HG02840 (cell line): ENCODE results near the gene NFIA.

Experiments
- ATAC-seq: cut with Tn5 transposase; IDR thresholded peaks from one replicate; pipeline ENCODE4 v1.9.1; 2021; ENCODE audit warnings: mild to moderate bottlenecking, moderate library complexity, moderate number of reproducible peaks; ENCODE audit not compliant: unreplicated experiment, low FRiP score

NFIA gene

DNA sequence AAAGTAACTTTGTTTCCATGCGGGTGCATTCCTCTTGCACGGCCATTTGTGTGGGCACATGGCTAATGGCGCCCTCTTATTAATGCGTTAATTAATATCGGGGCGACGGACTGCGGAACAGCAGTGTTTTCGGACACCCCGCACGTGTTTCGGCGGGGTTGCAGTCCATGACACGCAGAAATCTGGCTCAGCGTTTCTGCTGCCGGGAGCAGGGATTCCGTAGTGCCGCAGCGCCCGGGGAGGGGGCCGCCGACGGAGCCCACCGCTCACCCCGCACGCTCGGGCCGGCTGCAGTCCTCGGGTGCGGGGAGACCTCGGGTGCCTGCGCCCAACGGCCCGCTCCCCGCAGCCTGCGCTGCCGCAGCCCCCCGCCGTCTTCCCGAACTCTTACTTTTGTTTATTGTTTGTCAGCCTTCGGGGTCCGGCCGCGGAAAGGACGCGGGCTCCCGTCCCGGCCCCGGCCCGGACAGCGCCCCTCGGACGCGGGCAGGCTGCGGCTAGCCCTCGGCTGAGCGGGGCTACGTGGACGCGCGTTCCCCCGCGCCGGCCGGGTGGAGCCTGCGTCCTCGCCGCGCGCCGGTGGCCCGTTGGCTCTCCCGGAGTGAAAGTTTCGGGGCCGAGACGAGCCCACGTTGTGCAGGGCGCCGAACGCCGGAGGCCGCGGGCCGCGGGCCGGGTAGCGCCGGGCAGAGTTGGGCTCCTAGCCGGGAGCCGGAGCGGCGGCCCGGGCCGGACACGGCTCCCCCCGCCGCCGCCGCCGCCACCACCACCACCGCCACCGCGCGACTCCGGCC is 849 bp downstream of the NFIA start:
- no peak for ATAC-seq

DNA sequence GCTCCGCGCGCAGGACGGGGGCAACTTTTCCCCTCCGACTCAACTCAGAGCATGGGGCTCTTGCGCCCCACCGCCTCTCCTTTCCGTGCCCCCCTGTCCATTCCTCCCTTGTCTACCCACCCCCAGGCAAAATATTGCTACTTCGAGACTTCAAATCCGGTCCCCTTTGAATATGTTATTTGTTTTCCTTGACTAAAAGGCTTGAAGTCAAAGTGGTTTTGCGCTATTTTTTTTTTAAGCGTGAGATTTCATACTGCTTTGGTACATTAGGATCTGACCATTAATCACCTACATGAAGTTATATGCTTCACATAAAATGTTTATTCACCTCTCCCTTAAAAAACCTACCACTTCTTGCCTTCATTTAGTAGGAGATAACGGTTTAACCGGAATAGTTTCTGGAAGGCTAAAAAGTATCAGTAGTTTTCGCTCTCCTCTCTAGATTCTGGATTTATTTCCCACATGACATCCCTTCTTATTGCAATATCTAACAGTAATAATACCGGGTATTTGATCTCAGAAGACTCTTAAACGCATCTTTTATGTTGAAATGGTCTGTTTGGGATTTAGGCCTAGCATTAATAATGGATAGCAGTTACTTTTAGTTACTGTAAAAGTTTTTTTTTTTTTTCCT is 1.6 kb downstream of the NFIA start:
- ATAC-seq: no peak

DNA sequence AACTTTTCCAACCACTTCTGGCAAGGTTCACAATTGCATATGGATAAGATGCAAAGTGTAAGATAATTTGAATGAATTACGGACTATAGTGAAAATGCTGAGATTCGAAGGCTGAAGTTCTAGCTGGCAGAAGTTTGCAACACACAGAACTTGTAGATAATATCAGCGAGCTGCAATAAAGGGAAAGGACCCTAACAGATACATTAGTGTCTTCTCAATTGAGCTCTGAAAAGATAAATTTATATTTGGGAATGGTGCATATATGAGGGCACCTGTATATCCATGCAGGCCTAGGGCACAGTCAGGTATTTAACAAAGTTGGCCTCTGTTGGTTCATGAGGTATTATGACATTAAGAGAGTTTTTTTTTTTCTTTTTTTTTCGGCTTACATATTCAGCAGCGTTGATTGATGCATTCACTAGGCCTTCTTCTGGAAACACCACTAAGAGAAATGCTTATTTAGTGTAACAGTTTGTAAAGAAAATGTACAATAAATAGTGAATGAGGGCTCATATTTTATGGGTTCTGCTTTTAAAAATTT is 2.2 kb downstream of the NFIA start:
- ATAC-seq: no peak

DNA sequence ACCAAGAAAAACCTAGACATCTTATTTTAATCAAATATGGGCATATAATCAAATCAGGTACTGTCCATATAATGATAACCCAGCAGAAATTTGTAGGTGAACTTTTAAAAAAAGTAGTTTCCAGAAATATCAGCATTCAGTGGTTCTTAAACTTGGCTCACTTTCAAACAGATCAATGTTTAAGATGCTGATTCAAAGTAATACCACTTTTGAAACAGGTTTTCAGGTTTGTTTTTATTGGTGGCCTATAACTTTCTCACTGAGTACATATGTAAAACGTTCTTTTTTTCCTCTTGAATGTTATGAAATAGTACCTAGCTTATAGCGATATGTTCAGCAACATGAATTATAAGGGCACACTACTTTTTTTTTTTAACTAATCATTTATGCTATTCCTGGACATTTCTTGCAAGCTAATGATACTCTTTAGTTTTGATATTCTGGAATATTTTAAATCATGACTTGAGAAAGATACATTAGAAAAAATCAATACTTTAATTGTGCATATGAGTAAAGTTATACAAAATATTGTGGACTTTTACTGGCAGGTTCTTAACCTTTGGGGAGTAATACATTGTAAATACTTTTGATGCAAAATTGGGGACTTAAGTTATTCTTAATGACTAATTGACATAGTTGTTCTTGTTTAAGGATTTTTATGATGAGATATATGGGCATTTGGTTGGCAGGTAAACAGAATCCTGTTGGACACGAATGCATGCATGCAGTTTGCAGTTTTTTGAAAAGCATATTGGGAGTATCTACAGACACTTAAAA is 3.0 kb downstream of the NFIA start:
- ATAC-seq: no peak

DNA sequence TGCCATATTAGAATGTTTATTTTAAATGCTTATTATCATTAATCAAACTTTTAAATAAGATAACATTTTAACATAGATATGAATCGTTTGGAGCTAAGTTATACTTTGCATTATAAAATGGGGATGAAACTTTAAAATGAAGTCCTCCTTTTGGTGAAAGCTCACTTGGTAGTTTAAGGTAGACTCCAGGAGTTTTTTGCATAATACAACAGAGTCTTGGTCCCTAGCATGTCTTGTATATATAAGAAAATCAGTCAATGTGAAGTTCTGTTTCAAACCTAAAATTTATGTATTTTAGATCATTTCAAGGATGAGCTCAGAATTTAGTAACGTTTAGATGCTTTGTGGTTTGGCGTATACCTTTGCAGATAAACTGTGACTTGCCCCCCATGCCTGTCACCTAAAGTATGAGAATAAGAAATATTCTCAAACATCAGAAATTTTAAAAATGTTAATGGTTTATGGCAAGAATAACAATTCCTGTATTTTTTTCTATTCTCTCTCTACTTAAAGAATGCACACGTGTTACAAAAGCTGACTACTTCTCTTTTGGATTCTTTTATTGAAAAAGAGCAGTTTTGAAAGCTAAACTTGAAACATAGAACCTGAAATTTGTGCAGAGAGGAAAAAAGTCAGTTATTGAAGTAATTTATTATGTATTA is 3.8 kb downstream of the NFIA start:
- ATAC-seq: no peak

DNA sequence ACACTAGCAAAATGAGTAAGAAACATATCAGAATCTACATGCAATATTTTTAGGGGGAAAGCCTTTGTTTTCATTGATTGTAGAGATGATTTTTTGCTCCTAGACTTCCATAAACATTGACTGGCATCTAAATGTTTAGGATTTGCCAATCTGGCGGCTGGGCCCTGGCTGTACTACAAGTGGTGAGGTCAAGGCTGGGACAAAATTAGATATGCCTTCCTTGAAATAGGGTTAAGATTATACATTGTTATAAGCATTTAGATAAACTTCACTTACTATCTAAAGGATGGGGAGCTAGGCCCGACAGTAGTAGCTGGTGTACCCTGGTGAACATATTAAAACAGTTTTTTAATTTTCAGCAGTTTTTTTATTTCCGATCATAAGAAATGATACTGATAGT is 5.2 kb downstream of the NFIA start:
- no peak for ATAC-seq

DNA sequence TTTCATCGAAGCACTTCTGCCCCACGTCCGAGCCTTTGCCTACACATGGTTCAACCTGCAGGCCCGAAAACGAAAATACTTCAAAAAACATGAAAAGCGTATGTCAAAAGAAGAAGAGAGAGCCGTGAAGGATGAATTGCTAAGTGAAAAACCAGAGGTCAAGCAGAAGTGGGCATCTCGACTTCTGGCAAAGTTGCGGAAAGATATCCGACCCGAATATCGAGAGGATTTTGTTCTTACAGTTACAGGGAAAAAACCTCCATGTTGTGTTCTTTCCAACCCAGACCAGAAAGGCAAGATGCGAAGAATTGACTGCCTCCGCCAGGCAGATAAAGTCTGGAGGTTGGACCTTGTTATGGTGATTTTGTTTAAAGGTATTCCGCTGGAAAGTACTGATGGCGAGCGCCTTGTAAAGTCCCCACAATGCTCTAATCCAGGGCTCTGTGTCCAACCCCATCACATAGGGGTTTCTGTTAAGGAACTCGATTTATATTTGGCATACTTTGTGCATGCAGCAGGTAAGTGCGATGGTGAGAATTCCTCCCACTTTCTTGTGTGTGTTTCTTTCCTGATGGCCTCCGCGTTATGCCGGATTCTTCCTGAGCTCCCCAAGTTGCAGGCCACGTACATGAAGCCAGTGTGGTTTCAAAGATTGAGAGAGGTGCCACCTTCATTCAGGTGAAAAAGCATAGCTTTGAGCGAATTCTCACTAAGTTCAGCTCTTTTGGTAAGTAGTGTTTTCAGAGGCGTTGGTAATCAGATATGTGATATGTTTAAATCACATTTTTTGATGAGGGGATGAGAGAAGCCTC is 6.0 kb downstream of the NFIA start:
- no peak for ATAC-seq

DNA sequence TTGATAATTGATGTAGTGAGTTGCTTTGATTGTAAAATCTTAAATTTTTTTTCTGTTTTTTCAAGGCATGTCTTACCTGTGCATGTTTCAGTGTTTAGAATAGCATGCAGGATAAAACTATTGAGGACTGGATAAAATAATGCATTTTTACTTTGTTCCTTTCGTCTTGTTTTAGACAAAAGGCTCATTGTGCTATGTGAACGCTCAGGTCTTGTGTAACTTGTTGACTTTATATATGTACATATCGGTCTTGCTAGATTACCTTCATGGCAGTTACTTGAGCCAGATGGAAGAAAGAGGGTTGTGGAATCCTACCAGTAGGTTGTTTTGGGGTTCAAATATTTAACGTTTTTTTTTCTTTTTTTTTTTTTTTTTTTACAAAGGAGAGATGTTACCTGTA is 7.0 kb downstream of the NFIA start:
- no peak for ATAC-seq

DNA sequence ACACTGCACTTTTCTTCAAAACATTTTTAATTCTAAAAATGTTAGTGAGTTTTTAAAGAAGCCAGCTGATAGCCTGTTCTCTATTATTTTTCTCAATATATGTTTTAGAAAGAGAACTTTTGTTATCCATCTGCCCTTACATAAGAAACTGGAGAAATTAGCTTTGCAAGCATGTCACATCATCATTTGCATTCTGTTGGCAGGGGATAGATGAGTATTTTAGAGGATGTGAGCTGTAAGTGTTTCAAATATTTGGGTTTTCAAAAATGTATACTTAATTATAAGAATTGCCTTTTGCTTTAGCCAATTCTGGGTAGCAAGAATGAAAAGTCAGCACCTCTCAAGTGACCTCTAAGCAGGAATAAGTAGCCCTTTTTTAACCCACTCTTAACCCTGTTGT is 7.4 kb downstream of the NFIA start:
- ATAC-seq: no peak

DNA sequence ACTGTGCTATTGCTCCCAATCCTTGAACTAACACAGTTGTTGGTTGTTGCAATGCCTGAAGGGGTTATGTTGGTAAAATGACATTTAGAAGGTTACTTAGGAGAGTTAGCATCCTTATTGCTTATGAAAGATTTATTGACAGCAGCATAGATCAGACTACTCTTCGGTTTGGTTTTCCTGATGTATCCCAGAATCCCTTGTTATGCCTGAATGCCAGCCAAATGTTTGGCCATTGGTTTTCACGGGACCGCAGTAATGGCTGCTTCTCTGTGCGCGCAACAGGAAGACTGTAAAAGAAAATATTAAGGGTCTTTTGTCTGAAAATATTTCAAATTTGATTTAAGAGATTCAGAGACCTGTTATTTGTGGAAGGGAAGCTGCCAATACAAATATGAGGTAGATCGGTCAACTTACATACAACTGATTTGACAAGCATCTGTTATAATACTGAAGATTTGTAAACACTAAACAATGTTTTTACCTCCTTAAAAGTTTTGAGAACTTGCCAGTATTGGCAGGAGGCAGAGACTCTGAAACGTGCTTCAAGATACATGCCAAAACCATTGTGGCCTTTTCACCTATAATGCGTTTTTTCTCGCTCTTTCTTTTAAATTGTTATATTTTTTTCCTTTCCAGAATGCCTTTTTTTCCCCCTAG is 8.3 kb downstream of the NFIA start:
- ATAC-seq: no peak

DNA sequence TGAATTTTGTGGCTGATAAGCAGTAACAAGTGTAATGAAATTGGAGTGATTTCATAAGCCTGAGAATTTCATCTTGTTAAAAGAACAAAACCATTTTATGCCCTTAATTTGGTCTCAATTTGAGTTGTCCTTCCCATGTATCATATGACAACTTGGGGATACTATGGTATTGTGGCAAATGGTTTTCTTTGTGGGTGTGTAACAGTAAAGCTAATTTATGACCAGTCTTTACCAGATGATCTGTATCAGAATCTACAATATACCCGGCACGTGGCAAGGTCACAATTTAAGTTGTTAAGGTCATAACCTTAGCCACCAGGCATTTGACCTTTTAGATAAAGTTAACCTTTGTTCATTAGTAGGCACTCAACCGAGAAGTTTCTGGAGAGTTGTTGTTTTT is 9.1 kb downstream of the NFIA start:
- ATAC-seq: no peak

DNA sequence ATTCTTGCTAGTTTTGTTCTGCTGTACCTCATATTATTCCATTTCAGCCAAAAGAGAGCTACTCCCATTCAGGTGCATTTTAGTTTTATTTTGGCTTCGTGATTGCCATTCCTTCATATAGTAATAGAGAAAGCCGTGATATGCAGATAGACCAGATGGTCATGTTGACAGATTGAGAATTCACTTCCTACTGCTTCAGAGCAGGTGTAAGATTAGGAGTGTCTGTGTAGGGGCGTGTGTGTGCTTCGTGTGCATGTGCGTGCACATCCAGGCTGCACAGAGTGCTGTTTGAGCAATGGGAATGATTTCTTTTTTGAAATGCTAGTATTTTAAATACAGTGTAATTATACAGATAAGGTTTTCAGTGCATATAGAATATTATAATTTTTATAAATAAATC is 10.3 kb downstream of the NFIA start:
- no peak for ATAC-seq

DNA sequence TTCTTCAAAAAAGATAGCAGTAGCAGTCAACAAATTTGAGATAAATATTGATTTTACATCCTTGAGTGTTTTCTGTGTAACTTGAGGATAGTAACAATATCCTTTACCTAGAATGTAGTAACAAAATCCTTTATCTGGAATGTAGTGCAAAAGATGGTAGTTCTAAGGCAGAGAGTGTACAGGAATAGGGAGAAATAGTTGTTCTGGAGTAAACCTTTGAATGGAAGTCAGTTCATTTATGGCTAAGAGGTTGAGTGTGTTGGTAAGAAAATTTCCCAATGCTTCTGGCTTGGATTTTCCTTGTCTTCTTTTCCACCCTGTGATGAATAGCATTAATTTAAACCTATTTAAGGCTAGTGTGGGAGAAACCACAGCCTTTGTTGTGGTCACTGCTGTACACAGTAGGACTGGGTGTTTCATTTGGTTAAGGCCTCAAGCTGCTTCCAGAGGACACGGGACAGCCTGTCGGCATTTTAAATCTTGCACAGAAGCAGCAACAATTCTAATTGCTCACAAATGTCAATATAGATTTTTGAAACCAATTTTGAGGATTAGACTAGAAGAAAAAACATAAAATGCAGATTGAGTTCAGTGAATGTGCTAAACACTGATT is 11.3 kb downstream of the NFIA start:
- ATAC-seq: no peak

DNA sequence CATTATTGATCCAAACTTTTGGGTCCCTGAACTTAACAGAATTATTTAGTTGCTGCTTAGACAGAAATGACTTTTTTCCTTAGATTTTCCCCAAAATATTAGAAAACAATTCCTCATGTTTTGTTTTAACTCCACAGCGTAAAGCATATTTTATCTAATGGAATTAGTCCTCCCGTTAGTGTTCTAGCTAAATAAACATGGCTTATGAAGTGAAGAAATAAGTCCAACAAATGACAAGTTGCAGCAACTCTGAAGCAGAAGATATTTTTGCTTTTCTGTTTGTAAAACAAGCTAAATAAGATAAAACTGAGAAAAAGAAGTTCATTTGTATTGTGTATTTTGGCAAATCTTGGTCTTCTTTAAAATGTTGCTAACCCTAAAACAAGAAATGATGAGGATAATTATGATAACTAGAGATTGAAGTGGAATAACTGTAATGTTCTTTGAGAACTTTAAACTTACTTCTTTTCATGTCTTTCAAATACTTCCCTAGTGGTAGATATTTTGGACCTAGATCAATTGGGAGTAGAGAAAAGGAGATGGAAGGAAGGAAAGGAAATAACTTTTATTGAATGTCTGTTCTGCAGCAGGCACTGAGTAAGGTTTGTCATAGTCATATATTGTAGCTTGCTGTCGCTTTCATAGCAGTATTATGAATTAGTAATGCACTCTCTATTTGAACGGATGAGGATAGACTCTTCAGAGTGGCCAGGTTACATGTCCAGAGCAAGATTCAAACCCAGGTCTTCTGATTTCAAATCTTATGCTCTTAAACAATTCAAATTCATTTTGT is 12.5 kb downstream of the NFIA start:
- no peak for ATAC-seq

DNA sequence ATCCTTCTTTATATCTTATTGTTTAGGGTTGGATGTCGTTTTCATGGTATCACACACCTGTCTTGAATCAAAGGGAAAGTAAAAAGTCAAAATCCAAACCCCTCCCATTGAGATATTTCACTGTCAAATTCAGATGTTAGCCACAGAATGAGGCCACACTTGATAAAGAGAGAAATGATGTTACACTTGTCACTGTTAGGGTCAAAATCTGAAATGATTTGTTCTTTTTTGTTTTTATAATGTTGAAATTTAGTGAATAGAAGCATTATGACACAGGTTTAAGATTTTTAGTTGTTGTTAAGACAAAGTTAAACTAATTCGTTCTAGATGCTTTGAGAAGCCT is 13.1 kb downstream of the NFIA start:
- no peak for ATAC-seq

DNA sequence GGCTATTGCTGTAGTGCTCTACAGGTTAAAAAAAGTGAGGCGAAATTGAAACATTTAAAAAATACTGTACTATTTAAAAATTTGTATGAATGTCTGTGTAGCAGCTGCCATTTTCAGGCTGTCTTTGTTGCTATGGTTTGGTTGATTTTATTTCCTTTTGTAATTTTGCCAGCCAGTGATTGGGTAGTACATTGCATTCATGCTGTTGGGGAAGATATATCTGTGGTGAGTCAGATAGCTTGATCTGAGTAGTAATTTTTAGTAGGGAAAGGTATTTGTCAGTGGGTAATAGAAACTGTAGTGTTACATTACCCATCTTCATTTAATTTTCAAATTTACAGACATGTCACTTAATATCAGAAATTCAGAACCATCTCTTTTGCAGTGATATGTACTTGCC is 15.0 kb downstream of the NFIA start:
- ATAC-seq: no peak

DNA sequence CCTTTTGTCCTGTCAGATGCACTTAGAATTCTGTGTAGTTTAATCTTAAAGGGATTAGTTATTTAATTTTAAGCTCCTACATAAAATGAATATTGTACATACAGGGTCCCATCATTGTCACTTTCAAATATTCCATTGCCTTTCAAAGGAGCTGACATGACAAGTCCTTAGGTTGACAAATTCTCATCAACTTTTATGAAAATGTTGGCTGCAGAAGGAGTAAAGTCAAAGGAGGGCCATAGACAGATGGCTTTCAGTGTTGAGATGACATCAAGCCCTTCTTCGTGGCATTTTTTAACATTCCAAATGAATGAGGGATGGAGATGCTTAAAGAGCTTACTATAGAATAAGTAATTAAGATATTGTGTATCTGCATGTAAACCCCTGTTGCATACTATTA is 15.4 kb downstream of the NFIA start:
- no peak for ATAC-seq

DNA sequence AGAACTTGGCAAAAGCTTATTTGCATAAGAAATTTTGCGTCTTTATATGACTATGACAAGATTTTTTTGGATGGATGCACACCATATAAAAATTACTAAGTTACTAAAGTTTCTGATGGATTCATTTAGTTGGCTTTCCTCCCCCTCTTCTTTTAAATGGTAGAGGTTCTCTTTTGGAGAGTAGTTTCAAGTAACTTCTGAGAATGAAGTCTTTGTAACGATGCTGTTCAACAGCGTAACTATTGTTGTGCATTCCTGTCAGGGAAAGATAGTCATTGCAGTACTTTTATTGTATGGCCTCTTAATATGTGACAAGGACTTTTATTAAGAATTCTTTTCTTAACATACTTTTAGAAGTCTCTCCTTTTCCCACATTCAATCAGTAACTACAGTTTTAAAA is 16.0 kb downstream of the NFIA start:
- ATAC-seq: no peak
